ENCODE measurements around the gene PDHA1.

- TF ChIP-seq POLR2A (IDR thresholded peaks at IDR 0.05) (no peak), CTCF (IDR thresholded peaks at IDR 0.05) (no peak)
Observed at GRCh38 chrX:19373351-19373891, 29.7 kb downstream of the PDHA1 start.
